ENCODE results near the gene CLIP1.
"Not testable (repeated sequence)": the region's sequence is repeated elsewhere in the genome, so short reads cannot be mapped to it uniquely, and the experiment has no call there.

DNA sequence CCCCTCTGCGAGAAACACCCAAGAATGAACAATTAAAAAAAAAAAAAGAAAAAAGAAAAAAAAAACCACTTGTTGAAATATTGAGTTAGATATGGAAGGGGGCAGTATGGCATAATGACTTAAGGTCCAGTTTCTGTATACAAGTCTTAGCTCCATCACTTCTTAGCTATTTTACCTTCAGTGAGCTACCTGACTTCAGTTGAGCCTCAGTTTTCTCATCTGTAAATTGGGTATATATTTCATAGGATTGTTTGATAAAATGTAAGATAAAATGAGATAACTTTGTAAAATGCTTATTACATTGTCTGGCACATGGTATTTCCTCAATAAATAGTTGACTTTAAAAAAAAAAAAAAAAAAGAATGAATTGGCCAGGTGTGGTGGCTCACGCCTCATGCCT, 64.1 kb downstream of the CLIP1 start:
- not testable (repeated sequence) for TF ChIP-seq CTCF (conservative IDR thresholded peaks at IDR 0.05; ENCODE audit: low read depth, low read length); EZH2 (IDR thresholded peaks at IDR 0.05; ENCODE audit: borderline replicate concordance, low read depth, low read length, poor library complexity, severe bottlenecking)

Data from A673 (cell line).